Measurements from ENCODE around the gene C13orf46. TPM values are rescaled to one million over a fixed set of nuclear protein-coding genes. Genes with fewer than 3 reads are reported as not detected.
"Not testable (repeated sequence)": the region's sequence is repeated elsewhere in the genome, so short reads cannot be mapped to it uniquely, and the experiment has no call there.

C13orf46 gene
- total RNA-seq, 2 donors from 2014 or later: 0.24 to 0.44 TPM

DNA sequence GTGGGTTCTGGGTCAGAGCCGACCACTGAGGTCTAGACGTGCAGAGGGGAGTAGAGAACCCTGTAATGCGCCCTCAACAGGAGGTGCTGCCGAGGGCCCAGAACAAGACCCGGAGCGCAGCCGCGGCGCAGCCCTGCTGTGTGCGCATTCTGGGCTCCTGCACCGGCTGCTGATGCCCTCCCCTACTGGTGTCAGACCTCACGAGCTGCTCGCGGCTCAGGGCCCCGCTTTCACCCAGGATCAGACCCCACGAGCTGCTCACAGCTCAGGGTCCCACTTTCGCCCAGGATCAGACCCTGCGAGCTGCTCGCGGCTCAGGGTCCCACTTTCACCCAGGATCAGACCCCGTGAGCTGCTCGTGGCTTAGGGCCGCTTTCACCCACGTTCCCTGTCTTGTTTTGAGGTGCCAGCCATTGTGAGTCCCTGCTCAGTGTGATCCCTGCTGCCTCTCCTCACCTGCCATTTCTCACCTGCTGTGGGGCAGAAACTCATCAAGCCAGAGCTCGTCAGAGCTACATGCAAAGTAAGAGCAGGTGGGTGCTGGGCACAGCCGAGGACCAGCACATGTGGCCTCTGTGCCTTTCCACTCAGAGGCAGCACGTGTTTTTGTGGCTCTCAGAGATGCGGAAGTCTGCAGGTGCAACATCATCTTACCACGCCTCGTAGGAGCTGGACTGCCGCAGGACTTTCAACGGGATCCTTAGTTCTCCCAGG is 47.0 kb upstream of the C13orf46 start:
- TF ChIP-seq, protein P1, sequence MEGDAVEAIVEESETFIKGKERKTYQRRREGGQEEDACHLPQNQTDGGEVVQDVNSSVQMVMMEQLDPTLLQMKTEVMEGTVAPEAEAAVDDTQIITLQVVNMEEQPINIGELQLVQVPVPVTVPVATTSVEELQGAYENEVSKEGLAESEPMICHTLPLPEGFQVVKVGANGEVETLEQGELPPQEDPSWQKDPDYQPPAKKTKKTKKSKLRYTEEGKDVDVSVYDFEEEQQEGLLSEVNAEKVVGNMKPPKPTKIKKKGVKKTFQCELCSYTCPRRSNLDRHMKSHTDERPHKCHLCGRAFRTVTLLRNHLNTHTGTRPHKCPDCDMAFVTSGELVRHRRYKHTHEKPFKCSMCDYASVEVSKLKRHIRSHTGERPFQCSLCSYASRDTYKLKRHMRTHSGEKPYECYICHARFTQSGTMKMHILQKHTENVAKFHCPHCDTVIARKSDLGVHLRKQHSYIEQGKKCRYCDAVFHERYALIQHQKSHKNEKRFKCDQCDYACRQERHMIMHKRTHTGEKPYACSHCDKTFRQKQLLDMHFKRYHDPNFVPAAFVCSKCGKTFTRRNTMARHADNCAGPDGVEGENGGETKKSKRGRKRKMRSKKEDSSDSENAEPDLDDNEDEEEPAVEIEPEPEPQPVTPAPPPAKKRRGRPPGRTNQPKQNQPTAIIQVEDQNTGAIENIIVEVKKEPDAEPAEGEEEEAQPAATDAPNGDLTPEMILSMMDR (IDR thresholded peaks at IDR 0.05): no peak
- H3K27me3 ChIP-seq: no peaks in the 10 kb centered on the region
- no peak overlapping the region for H3K4me3 ChIP-seq
- no peaks in the 10 kb centered on the region for H3K36me3 ChIP-seq
- H3K9ac ChIP-seq (ENCODE audit: low read depth in 2 of 2, low read length in 2 of 2): no peak overlapping the region
- intact Hi-C loops (cut with DNase I): no loop called here
- H3K4me1 ChIP-seq: no peaks in the 10 kb centered on the region
- no peak for DNase-seq
- H3K9me3 ChIP-seq: no peaks in the 10 kb centered on the region
- H3K27ac ChIP-seq: no peak overlapping the region

DNA sequence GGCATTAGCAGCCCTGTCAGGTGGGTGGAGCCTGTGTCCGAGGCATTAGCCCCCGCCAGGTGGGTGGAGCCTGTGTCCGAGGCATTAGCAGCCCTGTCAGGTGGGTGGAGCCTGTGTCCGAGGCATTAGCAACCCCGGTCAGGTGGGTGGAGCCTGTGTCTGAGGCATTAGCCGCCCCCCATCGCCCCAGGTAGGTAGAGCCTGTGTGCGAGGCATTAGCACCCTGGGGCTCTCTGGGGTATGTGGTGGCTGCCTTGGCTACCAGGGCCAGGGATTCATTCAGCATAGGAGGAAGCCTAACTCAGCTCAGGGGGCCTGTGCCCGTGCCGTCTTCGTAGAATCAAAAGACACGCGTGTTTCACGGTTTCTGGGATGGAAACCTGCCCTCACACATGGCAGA is 46.3 kb upstream of the C13orf46 start:
- H3K9ac ChIP-seq (ENCODE audit: low read depth in 2 of 2, low read length in 2 of 2); H3K27me3 ChIP-seq; H3K9me3 ChIP-seq; H3K27ac ChIP-seq; intact Hi-C loops (cut with DNase I); H3K4me3 ChIP-seq; H3K36me3 ChIP-seq; DNase-seq; H3K4me1 ChIP-seq: not testable (repeated sequence)

DNA sequence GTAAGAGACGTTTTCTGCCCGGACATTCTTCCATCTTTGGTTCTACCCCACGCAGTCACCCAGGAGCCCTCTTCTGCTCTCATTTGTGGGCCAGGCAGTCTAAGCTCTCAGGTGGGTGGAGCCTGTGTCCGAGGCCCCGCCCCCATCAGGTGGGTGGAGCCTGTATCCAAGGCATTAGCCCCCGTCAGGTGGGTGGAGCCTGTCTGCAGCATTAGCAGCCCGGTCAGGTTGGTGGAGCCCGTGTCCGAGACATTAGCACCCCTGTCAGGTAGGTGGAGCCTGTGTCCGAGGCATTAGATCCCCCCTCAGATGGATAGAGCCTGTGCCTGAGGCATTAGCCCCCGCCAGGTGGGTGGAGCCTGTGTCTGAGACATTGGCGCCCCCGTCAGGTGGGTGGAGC is 45.5 kb upstream of the C13orf46 start:
- TF ChIP-seq, protein P1 (IDR thresholded peaks at IDR 0.05): no peak
- Histone ChIP-seq H3K9me3 (no peaks in the 10 kb centered on the region), H3K27me3 (no peaks in the 10 kb centered on the region), H3K4me1 (no peaks in the 10 kb centered on the region), H3K9ac (ENCODE audit: low read depth in 2 of 2, low read length in 2 of 2) (no peak overlapping the region), H3K36me3 (no peaks in the 10 kb centered on the region), H3K27ac (no peak overlapping the region), H3K4me3 (no peak overlapping the region)
- intact Hi-C loops (cut with DNase I): no loop called here
- no peak for DNase-seq

DNA sequence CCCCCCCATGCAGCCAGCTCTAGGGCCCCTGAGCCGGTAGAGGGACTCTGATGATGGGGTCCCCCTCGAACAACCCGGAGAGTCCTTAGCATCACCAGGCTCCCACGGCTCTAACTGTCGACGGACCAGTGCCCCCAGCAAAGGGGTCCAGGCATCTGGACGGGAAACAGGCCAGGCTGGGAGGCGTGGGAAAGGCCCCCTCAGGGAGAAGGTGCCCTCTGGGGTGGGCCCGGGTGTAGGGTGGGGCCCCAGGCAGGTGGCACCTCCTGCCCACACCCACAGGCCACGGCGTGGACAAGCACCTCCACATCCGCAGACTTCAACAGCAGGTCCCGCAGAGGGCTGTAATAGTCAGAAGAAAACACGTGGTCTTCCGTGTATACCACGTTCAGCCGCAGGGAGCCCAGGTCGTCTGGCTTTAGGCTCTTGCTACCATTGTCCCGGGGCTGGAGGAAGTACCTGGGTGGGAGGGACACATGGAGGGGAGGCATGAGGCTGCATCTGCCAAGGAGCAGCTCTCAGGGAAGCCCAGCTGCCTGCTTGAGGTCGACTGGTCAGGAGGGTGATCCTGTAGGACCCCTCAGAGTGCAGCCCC is 44.7 kb upstream of the C13orf46 start:
- H3K9ac ChIP-seq (ENCODE audit: low read depth in 2 of 2, low read length in 2 of 2): no peak overlapping the region
- no peak for DNase-seq
- intact Hi-C loops (cut with DNase I): no loop called here
- H3K9me3 ChIP-seq: no peaks in the 10 kb centered on the region
- H3K27me3 ChIP-seq: no peaks in the 10 kb centered on the region
- no peaks in the 10 kb centered on the region for H3K36me3 ChIP-seq
- TF ChIP-seq, protein P1 (IDR thresholded peaks at IDR 0.05): no peak
- no peak overlapping the region for H3K4me3 ChIP-seq
- H3K27ac ChIP-seq: no peak overlapping the region
- H3K4me1 ChIP-seq: no peaks in the 10 kb centered on the region

DNA sequence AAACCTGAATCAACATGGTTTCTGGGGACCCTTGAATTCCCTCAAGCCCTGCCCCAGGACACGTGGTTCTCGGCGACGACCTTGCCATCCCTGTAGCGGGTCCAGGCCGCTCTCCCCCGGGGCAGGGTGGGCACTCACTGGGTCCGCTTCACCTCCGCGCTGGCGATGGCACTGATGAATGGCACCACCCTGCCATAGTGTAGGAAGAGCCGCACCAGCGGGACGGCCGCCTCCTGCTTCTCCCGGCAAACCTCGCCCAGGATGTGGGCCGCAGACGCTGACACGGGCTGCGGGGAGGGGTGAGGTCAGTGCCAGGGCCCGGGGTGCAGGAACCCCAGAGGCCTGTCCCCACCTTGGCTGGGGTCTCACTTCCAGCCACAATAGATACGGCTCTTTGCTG is 44.1 kb upstream of the C13orf46 start:
- Histone ChIP-seq H3K9ac (ENCODE audit: low read depth in 2 of 2, low read length in 2 of 2) (no peak overlapping the region), H3K36me3 (no peaks in the 10 kb centered on the region), H3K4me3 (no peak overlapping the region), H3K4me1 (no peaks in the 10 kb centered on the region), H3K9me3 (no peaks in the 10 kb centered on the region), H3K27me3 (no peaks in the 10 kb centered on the region), H3K27ac (no peak overlapping the region)
- intact Hi-C loops (cut with DNase I): no loop called here
- TF ChIP-seq, protein P1 (IDR thresholded peaks at IDR 0.05): no peak
- DNase-seq: no peak

DNA sequence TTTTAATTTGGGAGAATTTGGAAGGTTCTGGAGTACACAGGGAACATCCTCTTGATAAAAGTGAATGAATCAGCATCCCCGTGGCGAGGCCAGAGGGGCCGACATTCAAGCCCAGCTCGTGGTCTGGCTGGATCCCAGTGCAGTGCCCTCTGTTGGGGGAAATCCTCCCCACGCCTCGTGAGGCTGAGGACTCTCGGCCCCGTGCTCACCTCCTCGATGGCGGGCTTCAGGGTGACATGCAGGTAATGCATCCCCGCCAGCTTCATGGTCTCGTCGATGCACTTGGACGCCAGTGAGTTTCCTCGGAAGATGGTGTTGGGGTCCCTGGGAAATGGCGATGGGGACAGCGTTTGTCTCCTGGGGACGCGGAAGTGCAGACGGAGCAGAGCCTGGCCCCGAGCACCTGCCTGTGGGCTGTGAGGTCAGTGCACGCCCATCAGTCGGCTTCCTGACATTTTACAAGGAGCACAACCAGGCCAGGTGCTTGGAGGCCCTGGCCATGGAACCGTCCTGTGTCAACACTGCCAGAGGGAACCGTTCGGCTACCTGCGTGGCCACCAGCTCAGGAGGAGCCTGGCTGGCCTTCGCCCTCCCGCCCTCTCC is 43.3 kb upstream of the C13orf46 start:
- DNase-seq: no peak
- Histone ChIP-seq H3K36me3 (no peaks in the 10 kb centered on the region), H3K27ac (no peak overlapping the region), H3K27me3 (no peaks in the 10 kb centered on the region), H3K9ac (ENCODE audit: low read depth in 2 of 2, low read length in 2 of 2) (no peak overlapping the region), H3K4me1 (no peaks in the 10 kb centered on the region), H3K4me3 (no peak overlapping the region), H3K9me3 (no peaks in the 10 kb centered on the region)
- TF ChIP-seq, protein P1 (IDR thresholded peaks at IDR 0.05): no peak
- intact Hi-C loops (cut with DNase I): no loop called here

Data from colonic mucosa (tissue), 4 donors.